CD4-positive, alpha-beta memory T cell (primary cell): ENCODE data around the gene HIC1. TPM values are rescaled to one million over a fixed set of nuclear protein-coding genes. Genes with fewer than 3 reads are reported as not detected.

Experiments used
- CTCF ChIA-PET: fragments of 350-600 bp; sonication (Branson Sonifier 250); formaldehyde crosslinking; loops from one replicate; lab custom pipeline; 2021; ENCODE audit warnings: inconsistent platforms; ENCODE audit not compliant: partially characterized antibody; lab: Charles Lee
- POLR2A ChIA-PET: fragments of 350-600 bp; sonication (Branson Sonifier 250); formaldehyde crosslinking; loops from one replicate; lab custom pipeline; 2021; ENCODE audit not compliant: partially characterized antibody; lab: Charles Lee
- DNase-seq, 5 donors: peaks; one replicate each; pipeline versions ENCODE4 v3.0.0 to v3.0.0-alpha.2; 2020 to 2022; ENCODE audit warnings: mixed read lengths in 1 of 5
- H3K27ac ChIP-seq: one replicate; pipeline ENCODE4 v1.7.0; 2013; ENCODE audit warnings: low read depth, low read length
- H3K27me3 ChIP-seq: 2 replicates; pipeline ENCODE4 v1.7.0; 2013; ENCODE audit warnings: mild to moderate bottlenecking, low read length, moderate library complexity; ENCODE audit not compliant: insufficient read depth
- H3K36me3 ChIP-seq: 2 replicates; pipeline ENCODE4 v1.7.0; 2013; ENCODE audit warnings: mild to moderate bottlenecking, low read length, moderate library complexity; ENCODE audit not compliant: insufficient read depth
- H3K4me1 ChIP-seq: 2 replicates; pipeline ENCODE4 v1.7.0; 2013; ENCODE audit warnings: mild to moderate bottlenecking, low read length, moderate library complexity; ENCODE audit not compliant: insufficient read depth
- H3K4me3 ChIP-seq, 2 donors: one replicate each; pipeline ENCODE4 v1.7.0; 2013; ENCODE audit warnings: low read length in 2 of 2, mild to moderate bottlenecking in 1 of 2
- H3K9me3 ChIP-seq, 2 donors: one replicate each; pipeline ENCODE4 v1.7.0; 2013; ENCODE audit warnings: low read length in 2 of 2, control low read depth in 1 of 2; ENCODE audit not compliant: control insufficient read depth in 1 of 2
- H3K27ac Mint-ChIP-seq, 7 donors: one replicate each; pipeline ENCODE4 v1.8.0; 2020 to 2021; ENCODE audit warnings: mixed read lengths in 7 of 7, mild to moderate bottlenecking in 6 of 7, inconsistent platforms in 3 of 7, moderate library complexity in 3 of 7
- H3K27me3 Mint-ChIP-seq, 2 donors: one replicate each; pipeline ENCODE4 v1.8.0; 2020 to 2021; ENCODE audit warnings: mixed read lengths in 2 of 2
- H3K36me3 Mint-ChIP-seq, 2 donors: one replicate each; pipeline ENCODE4 v1.8.0; 2020 to 2021; ENCODE audit warnings: mixed read lengths in 2 of 2, inconsistent platforms in 1 of 2, mild to moderate bottlenecking in 1 of 2
- H3K4me1 Mint-ChIP-seq, 4 donors: one replicate each; pipeline ENCODE4 v1.8.0; 2020 to 2021; ENCODE audit warnings: mixed read lengths in 4 of 4, mild to moderate bottlenecking in 1 of 4
- H3K4me3 Mint-ChIP-seq, 8 donors: one replicate each; pipeline ENCODE4 v1.8.0; 2020 to 2021; ENCODE audit warnings: mixed read lengths in 8 of 8, mild to moderate bottlenecking in 7 of 8, moderate library complexity in 6 of 8, inconsistent platforms in 3 of 8
- H3K9me3 Mint-ChIP-seq, 8 donors: one replicate each; pipeline ENCODE4 v1.8.0; 2020 to 2021; ENCODE audit warnings: mixed read lengths in 8 of 8, mild to moderate bottlenecking in 5 of 8, inconsistent platforms in 3 of 8, moderate library complexity in 1 of 8
- intact Hi-C: fragments of 100-400 bp; cut with micrococcal nuclease; formaldehyde crosslinking; loops from one replicate; pipeline ENCODE4 v1.15.1; 2023
- polyA plus RNA-seq, 2 donors: library from polyadenylated mRNA; unstranded; fragments of 300-500 nt; fragmentation: Illumina TruSeq; gene quantifications; one replicate each; pipeline ENCODE4 v1.2.3, GENCODE V29; 2021
- total RNA-seq, 2 experiments: library from RNA; stranded (reverse); gene quantifications; one replicate each; pipeline ENCODE4 v1.2.3, GENCODE V29; 2021

HIC1 gene
- total and polyA plus RNA-seq, 4 experiments from 2014 or later = 0.39 to 5.2 (median 3.3) TPM

DNA sequence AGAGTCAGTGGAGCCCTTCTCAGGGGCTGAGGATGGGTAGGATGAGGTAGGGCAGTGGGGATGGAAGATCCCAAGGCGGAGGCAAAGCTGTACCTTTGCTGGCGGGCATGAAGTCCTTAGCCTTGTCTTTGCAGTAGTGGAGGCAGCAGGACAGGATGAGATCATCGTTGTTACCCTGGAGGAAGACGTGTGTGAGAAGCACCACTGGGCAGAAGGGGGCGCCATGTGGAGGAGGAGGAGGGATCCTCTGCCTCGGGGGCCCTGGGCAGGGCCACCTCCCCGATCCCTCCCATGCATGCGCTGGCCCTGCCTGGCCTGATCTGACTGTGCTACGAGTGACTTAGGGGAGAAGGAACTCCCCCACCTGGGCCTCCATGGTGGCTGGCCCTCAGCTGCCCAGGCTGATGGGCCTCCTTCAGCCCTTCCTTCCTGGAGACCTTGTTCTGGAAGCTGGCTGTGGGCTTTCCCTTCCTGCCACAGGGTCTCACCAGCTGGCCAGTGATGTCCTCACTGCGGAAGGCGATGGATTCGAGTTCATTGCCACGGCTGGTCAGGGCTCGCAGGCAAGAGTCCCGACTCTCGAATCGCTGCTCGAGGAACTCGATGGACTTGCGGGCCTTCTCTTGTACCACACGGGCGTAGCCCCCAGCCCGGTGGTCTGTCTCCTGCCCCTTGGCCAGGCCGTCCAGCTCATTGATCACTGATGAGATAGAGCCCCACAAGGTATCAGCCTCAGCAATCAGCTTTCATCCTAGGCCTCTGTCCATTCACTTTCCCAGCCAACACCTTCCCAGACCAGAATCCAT lies 10.3 kb downstream of the HIC1 start:
- peaks cover 28% of the 10 kb centered on the region for H3K36me3 ChIP-seq
- H3K4me1 Mint-ChIP-seq = peaks cover 8 to 15% (median 12%) of the 10 kb centered on the region in 4 donors

DNA sequence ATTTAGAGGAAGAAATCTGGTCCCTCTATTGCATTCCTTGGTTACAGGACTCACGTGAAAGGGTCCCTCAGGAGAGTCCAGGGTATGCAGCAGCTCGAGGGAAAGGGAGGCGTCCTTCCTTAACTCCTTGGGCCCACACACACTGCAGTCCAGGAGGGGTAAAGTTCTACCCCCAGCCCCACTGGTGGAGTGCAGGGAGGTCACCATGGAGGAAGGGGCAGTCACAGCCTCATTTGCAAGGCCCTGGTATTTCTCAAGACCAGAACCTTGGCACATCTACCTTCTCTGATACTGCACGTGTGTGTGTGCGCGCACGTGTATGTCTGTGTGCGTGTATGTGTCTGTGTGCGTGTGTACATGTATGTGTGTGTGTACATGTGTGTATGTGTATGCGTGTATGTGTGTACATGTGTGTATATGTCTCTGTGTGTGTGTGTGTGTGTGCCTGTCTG lies 11.1 kb downstream of the HIC1 start:
- Mint-ChIP-seq H3K4me3 (no peak overlapping the region), H3K36me3 (peaks cover 65 to 79% of the 10 kb centered on the region in 2 donors), H3K4me1 (peaks cover 12 to 21% (median 16%) of the 10 kb centered on the region in 4 donors), H3K9me3 (no peaks in the 10 kb centered on the region), H3K27ac (peak overlapping the region in 5 of 7 donors; percentile 2 to 72 (median 18)), H3K27me3 (no peaks in the 10 kb centered on the region)
- CTCF ChIA-PET = interaction anchor here (0.7 to 2.7 kb wide), 5 partner anchors 9 to 179 kb away, joined by 3 to 15 read pairs (median 6); no protein-coding TSS in a partner anchor
- Histone ChIP-seq H3K9me3 (no peaks in the 10 kb centered on the region), H3K27me3 (no peaks in the 10 kb centered on the region), H3K4me1 (peaks cover 25% of the 10 kb centered on the region), H3K4me3 (no peak overlapping the region), H3K27ac (no peak overlapping the region), H3K36me3 (peaks cover 28% of the 10 kb centered on the region)
- POLR2A ChIA-PET = interaction anchor here (2.6 kb wide), 1 partner anchor 10 kb away, joined by 11 read pairs; no protein-coding TSS in a partner anchor
- DNase-seq = peak in 1 of 5 donors; percentile 25
- intact Hi-C loops = no loop called here

More for the DNA sequence above, 10.3 kb downstream of the HIC1 start:
- no peaks in the 10 kb centered on the region for H3K9me3 ChIP-seq
- peaks cover 17% of the 10 kb centered on the region for H3K4me1 ChIP-seq
- H3K27ac ChIP-seq = no peak overlapping the region
- ChIA-PET CTCF (interaction anchor here (0.7 to 2.7 kb wide), 5 partner anchors 8 to 180 kb away, joined by 3 to 15 read pairs (median 6); no protein-coding TSS in a partner anchor), POLR2A (interaction anchor here (2.6 kb wide), 1 partner anchor 9 kb away, joined by 11 read pairs; no protein-coding TSS in a partner anchor)
- intact Hi-C loops = no loop called here
- peak overlapping the region; percentile 19 to 93 (median 77) for H3K27ac Mint-ChIP-seq
- DNase-seq = peak in 3 of 5 donors; percentile 38 to 61 (median 42)
- H3K9me3 Mint-ChIP-seq = no peaks in the 10 kb centered on the region
- no peak overlapping the region for H3K4me3 Mint-ChIP-seq
- H3K27me3 Mint-ChIP-seq = no peaks in the 10 kb centered on the region
- no peaks in the 10 kb centered on the region for H3K27me3 ChIP-seq
- peaks cover 69 to 79% of the 10 kb centered on the region in 2 donors for H3K36me3 Mint-ChIP-seq
- H3K4me3 ChIP-seq = no peak overlapping the region

DNA sequence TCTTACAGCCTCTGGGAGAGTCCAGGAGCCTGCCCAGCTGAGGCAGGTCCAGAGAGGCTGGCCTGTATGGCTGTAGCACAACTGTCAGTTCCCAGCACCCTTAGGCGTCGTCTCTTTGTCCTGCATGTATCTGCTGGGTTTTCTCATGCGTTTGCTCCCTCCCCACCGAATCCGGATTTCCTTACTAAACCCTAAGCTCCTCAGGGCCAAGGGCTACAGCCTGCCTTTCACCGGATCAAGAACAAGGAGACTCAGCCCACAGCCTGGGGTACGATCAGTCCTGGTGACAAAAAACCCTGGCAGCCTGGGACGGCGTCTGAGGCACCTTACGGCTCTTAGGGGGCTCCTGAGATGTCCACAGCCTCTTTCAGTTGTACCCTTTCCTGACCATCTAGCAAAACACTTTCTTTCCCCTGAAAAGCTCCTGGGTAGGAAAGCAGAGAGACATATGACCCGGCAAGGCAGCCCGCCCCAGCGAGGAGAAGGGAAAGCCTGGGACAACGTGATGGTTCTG lies 12.2 kb downstream of the HIC1 start:
- peak in 1 of 5 donors; percentile 4 for DNase-seq
- ChIA-PET POLR2A (interaction anchor here (1.2 kb wide), 1 partner anchor 22 kb away, joined by 4 read pairs; no protein-coding TSS in a partner anchor), CTCF (interaction anchor here (0.6 kb wide), 1 partner anchor 373 kb away, joined by 4 read pairs; no protein-coding TSS in a partner anchor)
- peak overlapping the region in 1 of 7 donors; percentile 12 for H3K27ac Mint-ChIP-seq
- no peaks in the 10 kb centered on the region for H3K27me3 Mint-ChIP-seq
- no peaks in the 10 kb centered on the region for H3K9me3 Mint-ChIP-seq
- no peak overlapping the region for H3K27ac ChIP-seq
- peaks cover 14 to 26% (median 19%) of the 10 kb centered on the region in 4 donors for H3K4me1 Mint-ChIP-seq
- intact Hi-C loops = no loop called here
- H3K4me3 ChIP-seq = no peak overlapping the region
- no peaks in the 10 kb centered on the region for H3K27me3 ChIP-seq
- no peak overlapping the region for H3K4me3 Mint-ChIP-seq
- H3K36me3 ChIP-seq = peaks cover 28% of the 10 kb centered on the region
- peaks cover 70 to 80% of the 10 kb centered on the region in 2 donors for H3K36me3 Mint-ChIP-seq
- no peaks in the 10 kb centered on the region for H3K9me3 ChIP-seq
- peaks cover 27% of the 10 kb centered on the region for H3K4me1 ChIP-seq

- no peak for DNase-seq
- Histone ChIP-seq H3K4me3 (no peak overlapping the region), H3K27me3 (no peaks in the 10 kb centered on the region), H3K27ac (no peak overlapping the region), H3K9me3 (no peaks in the 10 kb centered on the region), H3K36me3 (peaks cover 32% of the 10 kb centered on the region), H3K4me1 (peaks cover 27% of the 10 kb centered on the region)
- H3K27ac Mint-ChIP-seq = peak overlapping the region in 1 of 7 donors; percentile 61
- intact Hi-C loops = no loop called here
- POLR2A ChIA-PET = interaction anchor here (1.2 kb wide), 1 partner anchor 22 kb away, joined by 4 read pairs; no protein-coding TSS in a partner anchor
- H3K4me3 Mint-ChIP-seq = no peak overlapping the region
- CTCF ChIA-PET = interaction anchor here (1.3 kb wide), 1 partner anchor 215 kb away, joined by 3 read pairs; no protein-coding TSS in a partner anchor
- H3K27me3 Mint-ChIP-seq = no peaks in the 10 kb centered on the region
- peaks cover 70 to 80% of the 10 kb centered on the region in 2 donors for H3K36me3 Mint-ChIP-seq
- H3K9me3 Mint-ChIP-seq = no peaks in the 10 kb centered on the region
- peaks cover 14 to 26% (median 22%) of the 10 kb centered on the region in 4 donors for H3K4me1 Mint-ChIP-seq
These were observed 12.7 kb downstream of the HIC1 start for GRCh38 chr17:2067608-2068024.

- Mint-ChIP-seq H3K36me3 (peaks cover 70 to 81% of the 10 kb centered on the region in 2 donors), H3K27ac (peak overlapping the region in 2 of 7 donors; percentile 61 to 79), H3K27me3 (no peaks in the 10 kb centered on the region), H3K4me1 (peaks cover 14 to 26% (median 22%) of the 10 kb centered on the region in 4 donors), H3K9me3 (no peaks in the 10 kb centered on the region), H3K4me3 (no peak overlapping the region)
- ChIA-PET CTCF (interaction anchor here (1.1 to 2.9 kb wide), 3 partner anchors 13 to 215 kb away, joined by 3 to 11 read pairs (median 3); partner anchors contain the start of gene HIC1), POLR2A (interaction anchor here (1.0 kb wide), 1 partner anchor 19 kb away, joined by 3 read pairs; no protein-coding TSS in a partner anchor)
- Histone ChIP-seq H3K9me3 (no peaks in the 10 kb centered on the region), H3K36me3 (peaks cover 33% of the 10 kb centered on the region), H3K4me1 (peaks cover 27% of the 10 kb centered on the region), H3K27me3 (no peaks in the 10 kb centered on the region), H3K27ac (no peak overlapping the region), H3K4me3 (no peak overlapping the region)
- DNase-seq = no peak
- intact Hi-C loops = no loop called here
These were observed 13.2 kb downstream of the HIC1 start for GRCh38 chr17:2068031-2068518.

DNA sequence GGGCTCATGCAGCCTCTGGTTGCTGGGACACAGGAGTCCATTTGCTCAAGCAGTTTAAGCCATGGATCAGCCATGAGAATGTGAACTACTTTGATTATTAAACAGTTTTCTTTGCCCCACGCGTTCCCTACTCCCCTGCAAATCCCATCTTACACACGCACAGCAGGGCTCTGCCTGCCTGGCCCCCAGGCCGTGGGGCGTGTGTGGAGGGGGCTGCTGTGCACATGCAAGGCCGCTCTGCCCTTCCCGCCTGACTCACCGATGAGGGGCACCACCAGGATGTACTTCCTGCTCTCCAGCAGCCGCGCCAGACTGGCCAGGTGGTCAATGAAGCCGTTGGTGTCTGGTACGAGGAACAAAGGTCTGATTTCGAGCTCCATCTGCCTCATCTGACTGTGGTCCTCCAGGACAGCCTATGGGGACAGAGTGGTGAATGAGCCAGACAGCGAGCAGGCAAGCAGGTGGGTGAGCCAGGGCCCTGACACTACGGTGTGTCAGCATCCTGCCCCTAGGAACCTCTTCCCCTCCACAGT lies 13.7 kb downstream of the HIC1 start:
- Histone ChIP-seq H3K36me3 (peaks cover 30% of the 10 kb centered on the region), H3K9me3 (no peaks in the 10 kb centered on the region), H3K4me1 (peaks cover 27% of the 10 kb centered on the region), H3K4me3 (no peak overlapping the region), H3K27me3 (no peaks in the 10 kb centered on the region), H3K27ac (no peak overlapping the region)
- H3K27me3 Mint-ChIP-seq = no peaks in the 10 kb centered on the region
- ChIA-PET CTCF (interaction anchor here (1.1 to 2.9 kb wide), 5 partner anchors 9 to 214 kb away, joined by 3 to 11 read pairs (median 4); partner anchors contain the start of gene HIC1), POLR2A (interaction anchor here (1.0 to 1.6 kb wide), 2 partner anchors 13 to 18 kb away, joined by 3 to 5 read pairs; partner anchors contain the start of gene HIC1)
- no peaks in the 10 kb centered on the region for H3K9me3 Mint-ChIP-seq
- H3K4me3 Mint-ChIP-seq = peak overlapping the region in 1 of 8 donors; percentile 40
- peaks cover 67 to 77% of the 10 kb centered on the region in 2 donors for H3K36me3 Mint-ChIP-seq
- intact Hi-C loops = no loop called here
- H3K4me1 Mint-ChIP-seq = peaks cover 14 to 26% (median 22%) of the 10 kb centered on the region in 4 donors
- no peak for DNase-seq
- peak overlapping the region in 3 of 7 donors; percentile 24 to 78 (median 58) for H3K27ac Mint-ChIP-seq
